ENCODE results near the gene MORN1.
"Not testable (repeated sequence)": the region's sequence is repeated elsewhere in the genome, so short reads cannot be mapped to it uniquely, and the experiment has no call there.

Gene MORN1

DNA sequence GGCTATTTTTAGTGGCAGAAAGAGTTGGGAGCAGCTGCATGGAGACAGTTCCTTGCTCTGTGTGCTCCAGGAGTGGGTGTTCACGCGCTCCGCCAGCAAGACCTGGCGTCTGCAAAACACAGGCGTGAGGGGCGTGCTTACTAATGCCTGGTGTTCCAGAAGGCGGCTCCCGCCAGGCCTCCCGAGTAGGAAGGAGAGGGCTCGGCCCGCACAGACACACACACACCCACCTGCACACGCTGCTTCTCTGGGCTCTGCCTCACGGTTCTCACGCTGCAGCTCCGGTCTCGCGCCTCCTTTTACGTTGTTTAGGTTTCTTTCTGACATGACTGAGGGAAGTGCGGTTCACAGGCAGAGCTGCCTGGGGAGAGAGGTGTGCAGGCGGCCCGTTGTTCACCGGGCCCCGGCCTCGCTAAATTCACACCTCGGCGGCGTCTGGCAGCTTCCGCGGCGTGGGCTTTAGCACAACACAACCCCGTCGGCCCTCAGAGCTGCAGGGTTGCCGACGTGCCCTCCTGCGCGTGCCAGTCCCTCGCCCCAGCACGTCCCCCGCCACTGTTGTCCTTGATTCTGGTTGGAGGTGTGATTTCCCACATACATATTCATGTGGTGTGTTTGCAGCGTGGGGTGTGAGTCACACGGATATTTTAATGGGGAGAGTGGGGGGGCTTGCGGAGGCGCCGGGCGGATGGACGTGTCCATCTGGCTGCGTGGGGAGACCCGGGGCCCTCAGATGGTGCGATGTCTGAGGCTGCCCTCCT is 86.3 kb downstream of the MORN1 start:
- DNase-seq (ENCODE audit: low read depth) = no peak

DNA sequence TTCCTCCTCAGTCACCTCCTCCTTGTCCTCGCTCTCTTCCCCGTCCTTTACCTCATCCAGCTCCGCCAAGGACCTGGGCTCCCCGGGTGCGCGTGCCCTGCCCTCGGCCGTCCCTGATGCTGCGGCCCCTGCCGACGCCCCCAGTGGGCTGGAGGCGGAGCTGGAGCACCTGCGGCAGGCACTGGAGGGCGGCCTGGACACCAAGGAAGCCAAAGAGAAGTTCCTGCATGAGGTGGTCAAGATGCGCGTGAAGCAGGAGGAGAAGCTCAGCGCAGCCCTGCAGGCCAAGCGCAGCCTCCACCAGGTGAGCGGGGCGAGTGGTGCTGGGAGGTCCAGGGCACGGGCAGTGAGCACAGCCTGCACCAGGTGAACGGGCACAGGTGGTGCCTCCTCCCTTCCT is 87.1 kb downstream of the MORN1 start:
- no peak for DNase-seq (ENCODE audit: low read depth)

DNA sequence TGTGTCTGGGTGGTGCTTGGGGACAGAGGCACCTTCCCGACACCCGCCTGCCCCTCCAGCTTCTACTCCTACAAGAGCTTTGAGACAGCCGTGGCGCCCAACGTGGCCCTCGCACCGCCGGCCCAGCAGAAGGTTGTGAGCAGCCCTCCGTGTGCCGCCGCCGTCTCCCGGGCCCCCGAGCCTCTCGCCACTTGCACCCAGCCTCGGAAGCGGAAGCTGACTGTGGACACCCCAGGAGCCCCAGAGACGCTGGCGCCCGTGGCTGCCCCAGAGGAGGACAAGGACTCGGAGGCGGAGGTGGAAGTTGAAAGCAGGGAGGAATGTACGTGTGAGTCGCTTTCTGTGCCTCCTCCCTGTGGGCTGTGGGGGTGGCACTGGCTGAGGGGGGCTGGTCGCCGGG is 87.6 kb downstream of the MORN1 start:
- DNase-seq (ENCODE audit: low read depth) = no peak

DNA sequence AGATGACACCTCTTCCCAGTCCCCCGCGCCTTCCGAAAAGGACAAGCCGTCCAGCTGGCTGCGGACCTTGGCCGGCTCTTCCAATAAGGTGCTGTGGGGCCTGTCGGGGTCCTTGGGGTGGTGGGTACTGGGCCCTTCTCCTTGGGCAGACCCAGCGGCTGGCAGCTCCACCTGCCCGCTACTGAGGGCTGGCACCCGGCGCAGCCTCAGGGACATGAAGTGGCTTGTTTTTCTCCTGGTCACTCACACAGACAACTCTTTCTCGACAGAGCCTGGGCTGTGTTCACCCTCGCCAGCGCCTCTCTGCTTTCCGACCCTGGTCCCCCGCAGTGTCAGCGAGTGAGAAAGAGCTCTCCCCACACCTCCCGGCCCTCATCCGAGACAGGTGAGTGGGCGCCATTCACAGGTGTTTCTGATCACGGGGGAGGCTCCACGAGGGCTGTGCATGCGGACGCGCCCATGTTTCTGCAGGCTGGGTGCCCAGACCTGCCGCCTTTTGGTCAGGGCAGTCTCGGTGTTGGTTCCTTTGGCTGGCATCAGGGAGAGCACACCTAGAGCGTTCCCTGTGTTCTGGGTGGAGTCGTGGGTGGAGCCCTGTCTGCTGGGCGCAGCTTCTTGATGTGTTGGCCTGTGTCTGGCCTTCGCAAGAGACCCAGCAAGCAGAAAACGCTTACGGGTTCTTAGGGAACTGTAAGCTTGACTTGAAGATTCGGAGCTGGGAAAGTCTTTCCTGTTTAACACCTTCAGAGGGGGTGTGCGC is 88.2 kb downstream of the MORN1 start:
- no peak for DNase-seq (ENCODE audit: low read depth)

DNA sequence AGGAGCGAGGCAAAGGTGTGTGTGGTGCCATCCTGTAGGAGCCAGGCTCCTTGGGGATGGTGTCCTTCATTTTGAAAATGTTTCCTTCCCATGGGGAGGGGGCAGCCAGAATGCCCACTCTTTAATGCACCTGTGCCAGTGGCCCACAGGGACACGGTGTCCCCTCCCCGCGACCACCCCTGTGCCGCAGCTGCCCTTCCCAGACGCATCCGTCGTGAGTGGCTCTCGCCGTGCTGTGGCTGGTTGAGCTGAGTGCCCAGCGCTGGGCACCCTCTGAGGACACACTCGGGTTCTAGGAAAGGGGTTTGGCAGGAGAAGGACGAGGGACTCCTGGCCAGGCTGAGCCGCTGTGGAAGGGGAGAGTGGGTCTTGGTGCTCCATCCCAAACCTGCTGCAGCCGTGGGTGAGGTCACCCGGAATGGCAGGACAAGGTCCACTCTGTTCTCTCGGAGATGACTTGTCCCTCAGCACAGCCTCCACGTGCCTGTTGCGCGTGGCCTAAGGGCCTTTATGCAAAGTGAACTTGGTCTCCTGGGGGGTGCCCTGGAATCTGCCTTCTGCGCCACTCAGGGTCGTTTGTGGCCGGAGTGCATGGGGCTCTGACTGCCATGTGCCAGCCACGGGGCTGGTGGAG is 88.9 kb downstream of the MORN1 start:
- DNase-seq (ENCODE audit: low read depth) = no peak

DNA sequence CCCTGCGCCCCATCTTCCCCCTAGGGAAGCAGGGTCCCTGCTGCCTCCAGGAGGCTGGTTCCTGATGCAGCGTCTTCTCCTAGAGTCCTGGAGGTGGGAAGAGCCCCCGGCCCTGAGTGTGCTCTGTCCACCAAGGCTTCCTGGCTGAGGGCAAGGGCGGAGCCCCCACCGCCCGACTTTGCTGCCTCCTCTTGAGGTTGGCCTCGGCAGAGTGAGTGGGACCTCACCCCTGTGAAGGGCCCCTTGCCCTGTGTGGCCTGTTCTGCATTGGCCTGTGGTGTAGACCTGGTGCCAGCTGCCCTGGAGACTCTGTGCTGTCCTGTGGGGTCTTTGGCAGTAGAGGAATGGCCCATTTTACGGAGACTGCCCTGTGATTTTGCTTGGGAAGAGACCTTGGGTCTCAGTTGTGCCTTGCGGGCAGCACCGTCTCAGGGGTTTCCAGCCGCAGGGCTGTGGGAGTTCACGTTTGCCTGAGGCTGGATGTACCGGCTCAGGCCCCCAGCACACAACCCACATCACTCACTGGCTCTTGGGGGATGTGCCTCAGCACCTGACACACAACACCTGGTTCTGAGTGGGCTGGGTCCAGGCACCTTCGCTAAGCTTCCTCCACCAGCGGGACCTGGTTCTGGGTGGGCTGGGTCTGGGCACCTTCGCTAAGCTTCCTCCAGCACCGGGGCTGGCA is 89.6 kb downstream of the MORN1 start:
- DNase-seq (ENCODE audit: low read depth) = peak; percentile 53

DNA sequence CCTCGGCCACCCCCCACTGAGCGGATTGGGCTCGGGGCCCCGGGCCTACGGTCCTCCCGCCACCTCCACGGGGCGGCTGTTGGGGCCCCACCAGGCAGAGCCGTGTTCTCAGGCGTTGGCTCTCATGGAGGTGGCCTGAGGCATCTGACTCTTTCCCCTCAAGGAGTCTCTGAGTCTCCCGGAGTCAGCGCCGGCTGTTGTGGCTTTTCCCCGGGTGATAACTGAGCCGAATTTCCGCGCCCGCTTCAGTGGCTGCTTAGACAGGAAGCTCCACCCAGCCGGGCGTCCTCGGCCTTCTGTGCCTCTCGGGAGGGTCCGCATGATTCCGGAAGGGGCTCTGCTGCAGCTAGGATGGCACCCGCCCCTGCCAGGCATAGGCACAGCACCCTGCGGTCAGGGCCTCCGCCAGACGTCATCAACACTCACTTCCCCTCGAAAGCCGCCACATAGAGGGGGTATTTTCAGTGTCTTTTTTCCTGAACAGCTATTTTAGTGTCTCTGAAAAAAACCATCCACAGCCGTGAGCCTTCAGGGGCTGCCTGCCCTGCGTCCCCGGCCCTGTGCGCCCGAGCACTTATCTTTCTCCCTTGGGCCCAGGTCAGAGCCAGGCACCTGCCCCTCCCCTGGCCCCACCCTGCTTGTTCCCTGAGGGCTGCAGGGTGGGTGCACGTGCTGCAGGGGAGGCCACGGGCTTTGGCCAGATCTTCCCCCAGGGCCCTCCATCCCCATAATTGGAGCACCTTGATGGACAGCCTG is 90.3 kb downstream of the MORN1 start:
- peak; percentile 98 for DNase-seq (ENCODE audit: low read depth)

DNA sequence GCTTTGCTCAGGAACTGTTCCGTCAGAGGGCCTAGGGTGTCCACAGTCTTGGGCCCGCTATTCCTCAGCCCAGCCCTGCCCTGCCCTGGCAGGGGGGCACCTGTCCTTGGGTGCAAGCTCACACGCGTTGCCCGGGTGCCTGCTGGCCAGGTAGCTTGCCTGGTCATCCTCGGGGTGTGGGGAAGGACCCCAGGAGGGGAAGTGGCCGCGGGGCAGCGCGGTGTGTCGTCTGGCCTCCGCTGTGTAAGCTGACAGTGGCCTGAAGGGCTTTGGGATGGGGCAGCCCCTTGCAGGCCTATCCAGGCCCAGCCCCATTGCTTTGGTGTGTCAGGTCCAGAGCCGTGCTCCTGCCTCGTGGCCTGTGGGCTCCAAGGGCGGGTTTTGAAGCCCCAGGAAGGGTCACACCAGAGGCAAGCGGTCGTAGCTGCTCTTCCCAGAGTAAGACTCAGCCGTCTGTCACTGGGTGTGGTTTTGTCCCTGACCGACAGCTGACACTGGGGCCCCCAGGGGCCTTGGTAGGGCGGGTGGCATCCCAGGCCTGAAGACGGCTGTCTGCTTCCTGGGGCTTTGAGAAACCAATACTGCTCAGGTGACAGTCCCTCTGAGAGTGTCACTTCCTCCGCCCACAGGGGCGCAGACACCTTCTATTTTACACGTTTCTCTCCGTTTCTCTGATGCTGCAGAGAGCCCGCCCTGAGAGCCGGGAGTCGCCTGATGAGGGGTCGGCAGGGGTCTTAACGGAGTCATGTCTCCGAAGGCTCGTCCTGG is 91.2 kb downstream of the MORN1 start:
- no peak for DNase-seq (ENCODE audit: low read depth)

DNA sequence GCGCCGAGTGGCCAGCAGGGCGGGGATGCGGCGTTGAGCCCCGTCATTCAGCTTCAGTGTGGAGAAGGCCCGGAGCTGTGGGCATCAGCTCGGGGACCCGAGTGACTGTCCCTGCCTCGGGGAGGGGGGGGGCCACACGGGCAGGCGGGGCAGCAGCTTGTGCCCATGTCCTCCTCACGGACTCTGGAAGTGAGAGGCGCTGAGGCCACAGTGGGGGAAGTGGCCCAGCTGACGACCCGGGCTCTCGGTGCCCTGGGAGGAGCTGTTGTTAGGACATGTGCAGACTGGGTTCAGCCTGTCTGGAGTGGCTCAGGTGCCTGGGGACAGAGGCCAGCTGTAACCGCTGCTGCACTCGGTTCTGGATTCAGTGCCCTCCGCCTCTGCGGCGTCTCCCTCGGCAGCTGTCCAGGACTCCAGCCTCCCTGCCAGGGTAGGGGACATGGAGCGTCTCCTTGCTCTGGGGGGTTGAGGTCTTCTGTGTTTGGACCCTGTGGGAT is 92.2 kb downstream of the MORN1 start:
- no peak for DNase-seq (ENCODE audit: low read depth)

DNA sequence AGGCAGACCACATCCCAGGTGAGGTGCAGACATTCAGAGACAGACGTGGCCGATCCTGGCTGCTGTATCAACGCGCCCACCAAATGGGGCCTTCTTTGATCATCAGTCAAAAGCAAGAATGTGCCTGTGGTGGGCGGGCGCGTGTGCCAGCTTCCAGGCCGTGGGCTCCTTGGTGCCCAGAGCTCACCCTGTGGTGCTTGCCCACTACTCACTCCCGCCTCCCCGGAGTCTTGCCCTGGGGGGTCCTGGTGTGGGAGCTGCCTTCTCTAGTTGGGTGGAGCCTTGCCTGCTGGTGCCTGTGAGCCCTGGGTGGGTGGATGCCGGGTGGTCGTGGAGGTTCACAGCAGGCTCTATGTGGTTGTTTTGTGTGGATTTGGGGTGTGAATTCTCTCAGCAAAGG is 92.7 kb downstream of the MORN1 start:
- DNase-seq (ENCODE audit: low read depth) = no peak

DNA sequence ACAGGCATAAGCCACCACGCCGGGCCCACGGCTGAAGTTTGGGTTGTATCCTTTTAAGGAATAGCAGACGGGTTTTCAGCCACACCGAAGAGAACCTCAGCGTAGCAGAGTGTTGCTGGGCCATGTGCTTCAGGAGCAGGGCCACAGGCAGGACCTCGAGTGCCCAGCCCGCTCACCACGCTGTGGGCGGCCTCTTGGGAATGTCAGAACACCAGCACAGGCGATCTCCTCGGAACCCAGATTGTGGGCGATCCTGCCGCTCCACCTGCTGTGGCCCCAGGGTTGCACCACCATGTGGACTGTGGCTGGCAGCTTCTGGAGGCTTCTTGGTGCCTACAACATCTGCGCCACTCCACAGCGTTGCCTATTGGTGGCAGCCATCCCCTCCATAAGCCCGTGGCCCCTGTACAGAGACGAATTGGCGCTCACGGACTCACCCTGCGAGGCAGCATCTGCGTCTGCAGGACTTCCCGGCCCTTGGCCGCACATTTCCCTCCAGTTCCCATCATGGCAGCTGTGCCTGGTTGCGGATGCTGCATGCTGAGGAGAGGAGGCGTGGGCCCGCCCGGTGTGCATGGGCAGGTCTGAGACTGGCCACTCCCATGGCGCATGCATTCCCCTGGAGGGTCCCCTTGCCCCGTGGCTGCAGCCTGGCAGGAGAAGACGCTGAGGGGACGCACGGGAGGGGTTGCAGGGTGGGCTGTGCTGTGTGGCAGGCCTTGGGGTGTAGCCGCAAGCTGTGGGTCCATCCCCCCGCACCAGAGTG is 93.9 kb downstream of the MORN1 start:
- DNase-seq (ENCODE audit: low read depth) = no peak

DNA sequence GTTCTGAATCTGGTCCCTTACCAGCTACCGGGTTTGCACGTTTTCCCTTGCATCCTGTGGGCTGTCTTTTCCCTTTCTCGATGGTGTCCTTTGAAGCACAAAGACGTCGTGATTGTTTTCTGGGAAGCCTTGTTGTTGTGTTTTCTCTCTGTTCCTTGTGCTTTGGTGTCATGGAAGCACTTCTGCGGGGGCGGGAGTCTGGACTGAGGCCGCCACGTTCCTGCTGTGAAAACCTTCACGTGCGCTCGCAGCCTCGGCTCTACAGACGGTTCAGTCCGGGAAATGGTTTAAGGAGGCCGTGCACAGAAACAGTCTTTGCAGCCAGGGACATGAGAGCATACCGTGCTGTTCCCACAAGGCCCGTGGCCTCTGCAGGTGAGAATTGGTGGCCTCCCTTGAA is 94.7 kb downstream of the MORN1 start:
- DNase-seq (ENCODE audit: low read depth) = no peak

DNA sequence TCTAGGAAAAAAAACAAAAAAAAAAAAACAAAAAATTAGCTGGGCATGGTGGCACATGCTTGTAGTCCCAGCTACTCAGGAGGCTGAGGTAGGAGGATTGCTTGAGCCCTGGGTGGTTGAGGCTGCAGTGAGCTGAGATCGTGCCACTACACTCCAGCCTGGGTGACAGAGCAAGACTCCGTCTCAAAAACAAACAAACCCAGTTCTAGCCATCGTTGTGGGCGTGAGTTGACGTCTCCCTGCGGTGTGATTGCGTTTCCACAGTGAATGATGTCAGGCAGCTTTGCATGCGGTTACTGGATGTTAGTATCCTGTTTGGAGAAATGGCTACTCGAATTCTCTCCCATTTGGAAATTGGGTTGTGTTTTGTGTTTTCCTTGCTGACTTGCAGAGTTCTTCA is 95.1 kb downstream of the MORN1 start:
- not testable (repeated sequence) for DNase-seq (ENCODE audit: low read depth)

DNA sequence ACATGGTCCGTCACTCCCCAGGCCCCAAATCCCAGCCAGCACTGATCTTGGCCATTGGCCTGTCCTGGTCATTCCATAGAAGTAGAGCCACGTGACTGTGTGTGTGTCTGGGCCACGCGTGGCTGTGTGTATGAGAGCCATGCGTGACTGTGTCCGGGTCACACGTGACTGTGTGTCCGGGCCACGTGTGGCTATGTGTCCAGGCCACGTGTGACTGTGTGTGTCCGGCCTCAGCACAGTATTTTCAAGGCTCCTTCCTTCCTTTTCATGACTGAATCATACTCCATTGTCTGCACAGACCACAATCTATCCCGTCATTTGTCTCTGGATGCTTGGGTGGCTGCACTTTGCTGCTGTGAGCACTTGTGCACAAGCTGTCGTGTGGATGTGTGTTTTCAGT is 95.8 kb downstream of the MORN1 start:
- no peak for DNase-seq (ENCODE audit: low read depth)

DNA sequence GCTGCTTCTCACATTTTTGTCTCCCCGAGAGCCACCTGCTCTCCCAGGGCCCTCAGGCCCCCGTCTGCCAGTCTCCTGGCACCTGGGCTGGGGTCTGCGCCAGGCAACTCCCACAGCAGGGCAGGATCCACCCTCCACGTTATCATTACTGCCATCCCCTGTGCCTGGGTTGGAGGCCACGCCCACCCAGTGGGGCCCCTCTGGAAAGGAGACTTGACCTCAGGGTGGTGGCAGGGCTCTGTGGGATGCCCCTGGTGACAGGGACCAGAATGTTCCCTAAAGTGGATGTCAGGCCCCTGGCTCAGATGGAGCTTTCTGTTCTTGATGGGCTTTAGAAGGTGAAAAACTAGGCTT is 96.7 kb downstream of the MORN1 start:
- no peak for DNase-seq (ENCODE audit: low read depth)

DNA sequence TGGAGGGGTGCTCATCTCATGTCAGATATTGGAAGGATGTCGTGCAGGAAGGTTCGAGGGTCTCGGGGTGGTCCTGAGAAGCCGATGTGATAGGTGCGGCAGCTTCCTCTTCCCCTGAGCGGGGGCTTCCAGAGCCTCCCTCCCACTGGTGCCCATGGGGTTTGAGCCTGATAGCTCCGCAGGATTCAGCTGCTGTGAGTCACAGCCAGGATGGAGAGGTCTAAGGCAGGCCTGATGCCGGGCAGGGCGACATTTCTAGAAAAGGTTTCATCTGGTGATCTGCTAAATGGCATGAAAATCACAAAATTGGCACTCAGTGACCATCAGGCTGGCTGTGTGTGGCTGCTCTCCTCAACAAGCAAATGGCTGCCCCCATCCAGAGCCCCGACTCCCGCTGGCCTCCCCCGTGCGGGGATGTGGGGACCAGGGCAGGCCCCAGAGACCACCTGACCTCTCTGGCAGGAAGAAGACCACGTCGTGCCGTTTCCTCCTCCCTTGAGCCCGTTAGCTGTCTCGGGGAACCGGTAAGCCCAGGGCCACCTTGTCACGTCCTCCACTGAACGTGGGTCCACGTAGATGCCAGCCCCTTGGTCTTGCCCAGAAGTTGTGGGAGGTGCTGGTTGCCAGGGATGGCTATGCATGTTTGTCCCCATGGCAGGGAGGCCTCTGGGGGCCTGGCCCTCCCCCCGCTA is 97.2 kb downstream of the MORN1 start:
- no peak for DNase-seq (ENCODE audit: low read depth)

DNA sequence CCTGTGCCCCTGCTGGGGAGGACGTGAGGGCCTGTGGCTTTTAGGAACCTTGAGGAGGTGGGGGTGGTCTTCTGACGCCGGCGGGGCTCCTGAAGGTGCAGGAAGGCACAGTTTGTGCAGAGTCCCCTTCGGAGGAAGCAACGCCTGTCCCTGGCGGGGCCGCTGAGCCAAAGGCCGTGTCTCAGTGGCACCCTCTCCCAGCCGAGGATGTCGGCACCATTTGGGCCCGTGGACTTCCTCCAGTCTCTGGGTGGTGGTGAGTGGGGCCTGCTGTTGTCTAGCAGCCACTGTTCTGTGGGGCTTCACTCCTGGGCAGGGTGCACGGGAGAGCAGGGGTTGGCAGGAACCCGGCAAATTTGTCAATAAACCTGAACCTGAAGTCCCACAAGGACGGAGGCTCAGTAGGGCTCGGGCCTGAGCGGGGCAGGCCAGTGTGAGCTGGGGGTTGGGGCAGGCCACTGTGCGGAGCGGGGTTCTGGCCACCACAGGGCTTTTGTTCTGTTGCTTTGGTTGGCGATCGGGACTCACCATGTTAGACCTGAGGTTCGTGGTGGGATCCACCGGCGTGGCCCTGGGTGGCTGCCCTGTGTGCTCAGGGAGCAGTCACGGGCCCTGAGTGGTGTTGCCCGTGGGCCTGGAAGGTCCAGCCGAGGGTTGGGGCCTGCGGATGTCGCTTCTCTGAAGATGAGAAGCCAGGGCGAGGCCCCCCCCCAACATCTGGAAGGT is 98.5 kb downstream of the MORN1 start:
- no peak for DNase-seq (ENCODE audit: low read depth)

DNA sequence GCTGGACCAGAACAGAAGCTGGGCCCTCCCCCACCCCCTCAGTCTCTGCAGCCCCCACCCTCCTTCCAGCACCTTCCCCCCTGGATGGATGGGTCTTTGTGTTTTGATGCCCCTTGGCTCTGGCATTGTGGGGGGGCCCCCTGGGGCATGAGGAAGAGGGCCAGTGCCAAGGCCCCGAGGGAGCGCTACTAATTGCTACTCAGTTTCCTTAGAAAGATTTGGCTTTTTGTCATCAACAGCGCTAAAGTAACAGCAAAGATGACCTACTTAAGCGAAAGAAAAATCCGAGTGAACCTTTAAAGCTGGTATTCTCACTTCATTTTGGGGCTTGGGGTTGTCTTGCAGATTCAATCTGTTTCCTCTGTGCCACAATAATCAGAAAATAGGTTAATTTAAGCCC is 99.8 kb downstream of the MORN1 start:
- no peak for DNase-seq (ENCODE audit: low read depth)

All from CMK (cell line).